NCI-H1417 treated with DMSO at 0.1 percent for 48 hours (cell line): ENCODE measurements around the gene ACAT1.
"Not testable (repeated sequence)": the region's sequence is repeated elsewhere in the genome, so short reads cannot be mapped to it uniquely, and the experiment has no call there.

Source experiments
- DNase-seq: peaks from one replicate; lab custom pipeline; 2025; lab: John Stamatoyannopoulos, UW

ACAT1 gene

GRCh38 chr11:108147150-108147549, 25.8 kb downstream of the ACAT1 start:
- DNase-seq, result no peak

GRCh38 chr11:108148556-108148955, 27.2 kb downstream of the ACAT1 start:
- DNase-seq, result no peak

- no peak for DNase-seq
Measured at GRCh38 chr11:108154591-108154990, 33.2 kb downstream of the ACAT1 start.

GRCh38 chr11:108160970-108161566, 39.7 kb downstream of the ACAT1 start:
- DNase-seq, result no peak

- DNase-seq, result not testable (repeated sequence)
Measured at GRCh38 chr11:108162878-108163277, 41.5 kb downstream of the ACAT1 start.

- no peak for DNase-seq
Measured at GRCh38 chr11:108167624-108168023, 46.3 kb downstream of the ACAT1 start.

- no peak for DNase-seq
Measured at GRCh38 chr11:108170184-108170583, 48.8 kb downstream of the ACAT1 start.

- DNase-seq, result no peak
Measured at GRCh38 chr11:108177570-108177969, 56.2 kb downstream of the ACAT1 start.

GRCh38 chr11:108193725-108194124, 72.4 kb downstream of the ACAT1 start:
- DNase-seq, result no peak

GRCh38 chr11:108196901-108197300, 75.5 kb downstream of the ACAT1 start:
- no peak for DNase-seq
